DND-41 (cell line): ENCODE results near the gene RBMS3.

Experiments used
- ATAC-seq: fragments of 200-7000 bp; cut with Tn5 transposase; 3 replicates; pipeline ENCODE4 v1.9.1; 2021; ENCODE audit warnings: low read depth; ENCODE audit not compliant: insufficient read depth
- DNase-seq: peaks from one replicate; pipeline ENCODE4 v3.0.0-alpha.2; 2020
- H2AFZ ChIP-seq: 2 replicates; pipeline ENCODE4 v1.6.0; 2012; ENCODE audit warnings: low read depth, low read length
- H3K27ac ChIP-seq: 2 replicates; pipeline ENCODE4 v1.5.1; 2012; ENCODE audit warnings: low read length, inconsistent platforms
- H3K27me3 ChIP-seq: fragments of 200-600 bp; sonication (generic); 2 replicates; pipeline ENCODE4 v1.6.0; 2012; ENCODE audit warnings: low read length, mild to moderate bottlenecking, inconsistent platforms; ENCODE audit not compliant: insufficient read depth, poor library complexity
- H3K36me3 ChIP-seq: 2 replicates; pipeline ENCODE4 v1.5.1; 2012; ENCODE audit warnings: low read length, inconsistent platforms; ENCODE audit not compliant: insufficient read depth
- H3K4me1 ChIP-seq: 2 replicates; pipeline ENCODE4 v1.5.1; 2012; ENCODE audit warnings: mild to moderate bottlenecking, low read length; ENCODE audit not compliant: insufficient read depth
- H3K4me2 ChIP-seq: 2 replicates; pipeline ENCODE4 v1.6.0; 2012; ENCODE audit warnings: mild to moderate bottlenecking, moderate library complexity, low read length, inconsistent platforms; ENCODE audit not compliant: insufficient read depth
- H3K4me3 ChIP-seq, 2 experiments: fragments of 200-600 bp in 1 of 2; shearing (Covaris generic) in 1 of 2; 2 replicates each; pipeline ENCODE4 v1.5.1; 2012 to 2016; ENCODE audit warnings: inconsistent platforms in 2 of 2, low read length in 2 of 2, mild to moderate bottlenecking in 2 of 2, low read depth in 1 of 2, moderate library complexity in 1 of 2
- H3K79me2 ChIP-seq: 2 replicates; pipeline ENCODE4 v1.6.0; 2012; ENCODE audit warnings: low read length, inconsistent platforms; ENCODE audit not compliant: insufficient read depth
- H3K9ac ChIP-seq: 2 replicates; pipeline ENCODE4 v1.6.0; 2012; ENCODE audit warnings: low read depth, mild to moderate bottlenecking, inconsistent platforms, low read length, moderate library complexity
- H3K9me3 ChIP-seq: 2 replicates; pipeline ENCODE4 v1.5.1; 2012; ENCODE audit warnings: low read length, moderate library complexity, mild to moderate bottlenecking, inconsistent platforms; ENCODE audit not compliant: insufficient read depth, severe bottlenecking
- H4K20me1 ChIP-seq: 2 replicates; pipeline ENCODE4 v1.6.0; 2012; ENCODE audit warnings: low read length; ENCODE audit not compliant: insufficient read depth
- EZH2 ChIP-seq: IDR thresholded peaks from 3 replicates; pipeline ENCODE4 v1.6.1; 2012; ENCODE audit warnings: borderline replicate concordance, low read depth, mild to moderate bottlenecking, moderate library complexity, low read length, inconsistent platforms; ENCODE audit not compliant: severe bottlenecking
- TF ChIP-seq, protein P1 (sequence below): IDR thresholded peaks from 2 replicates; pipeline ENCODE4 v1.5.1; 2012; ENCODE audit warnings: borderline replicate concordance, low read length, moderate library complexity, mild to moderate bottlenecking; ENCODE audit not compliant: poor library complexity, severe bottlenecking; ENCODE audit errors: extremely low read depth

The RBMS3 gene

DNA sequence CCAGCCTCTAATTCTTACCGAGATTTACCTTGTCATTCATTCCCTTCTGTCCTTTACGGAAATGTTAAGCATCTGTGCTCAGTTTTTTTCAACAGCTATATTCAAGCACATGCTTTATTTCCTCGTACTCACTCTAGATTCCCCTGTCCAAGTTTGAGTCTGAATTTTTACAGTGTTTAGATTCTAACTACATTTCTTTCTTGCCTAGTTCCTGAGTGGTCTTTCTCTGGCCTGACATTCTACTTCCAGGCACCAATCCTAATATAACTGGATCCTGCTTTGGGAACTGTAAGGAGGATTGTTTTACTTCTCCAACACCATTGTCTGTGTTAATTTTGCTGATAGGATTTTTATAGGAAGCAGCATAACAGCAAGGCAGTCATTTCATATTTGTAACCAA is 222.4 kb downstream of the RBMS3 start:
- Histone ChIP-seq H3K79me2 (no peaks in the 10 kb centered on the region), H3K27ac (no peak overlapping the region), H3K36me3 (no peaks in the 10 kb centered on the region), H3K9ac (no peak overlapping the region), H3K4me2 (no peak overlapping the region), H3K9me3 (no peaks in the 10 kb centered on the region), H3K27me3 (no peaks in the 10 kb centered on the region), H3K4me3 (no peak overlapping the region), H4K20me1 (no peaks in the 10 kb centered on the region), H2AFZ (no peak overlapping the region), H3K4me1 (no peaks in the 10 kb centered on the region)
- DNase-seq, result no peak
- no peak for TF ChIP-seq EZH2
- TF ChIP-seq, protein P1, sequence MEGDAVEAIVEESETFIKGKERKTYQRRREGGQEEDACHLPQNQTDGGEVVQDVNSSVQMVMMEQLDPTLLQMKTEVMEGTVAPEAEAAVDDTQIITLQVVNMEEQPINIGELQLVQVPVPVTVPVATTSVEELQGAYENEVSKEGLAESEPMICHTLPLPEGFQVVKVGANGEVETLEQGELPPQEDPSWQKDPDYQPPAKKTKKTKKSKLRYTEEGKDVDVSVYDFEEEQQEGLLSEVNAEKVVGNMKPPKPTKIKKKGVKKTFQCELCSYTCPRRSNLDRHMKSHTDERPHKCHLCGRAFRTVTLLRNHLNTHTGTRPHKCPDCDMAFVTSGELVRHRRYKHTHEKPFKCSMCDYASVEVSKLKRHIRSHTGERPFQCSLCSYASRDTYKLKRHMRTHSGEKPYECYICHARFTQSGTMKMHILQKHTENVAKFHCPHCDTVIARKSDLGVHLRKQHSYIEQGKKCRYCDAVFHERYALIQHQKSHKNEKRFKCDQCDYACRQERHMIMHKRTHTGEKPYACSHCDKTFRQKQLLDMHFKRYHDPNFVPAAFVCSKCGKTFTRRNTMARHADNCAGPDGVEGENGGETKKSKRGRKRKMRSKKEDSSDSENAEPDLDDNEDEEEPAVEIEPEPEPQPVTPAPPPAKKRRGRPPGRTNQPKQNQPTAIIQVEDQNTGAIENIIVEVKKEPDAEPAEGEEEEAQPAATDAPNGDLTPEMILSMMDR, result no peak
- ATAC-seq, result no peak

DNA sequence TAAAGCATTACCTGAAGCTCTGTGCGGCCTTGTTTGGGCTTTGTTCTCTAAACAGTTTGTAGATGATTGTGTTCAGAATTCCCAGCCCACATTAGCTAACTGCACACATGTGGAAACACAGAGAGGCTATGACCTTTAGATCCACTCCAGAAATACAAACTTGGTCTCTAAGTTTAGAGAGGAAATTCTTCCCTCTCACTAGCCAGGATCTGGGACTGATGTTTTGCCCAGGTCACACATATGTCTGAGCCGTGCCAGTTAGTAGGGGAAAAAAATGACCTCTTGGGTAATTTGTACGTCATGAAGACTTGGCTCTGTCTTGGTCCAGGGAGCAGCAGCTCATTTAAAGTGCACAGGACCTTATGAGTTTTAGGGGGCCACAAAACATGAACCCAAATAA is 223.1 kb downstream of the RBMS3 start:
- no peaks in the 10 kb centered on the region for H3K79me2 ChIP-seq
- no peak overlapping the region for H2AFZ ChIP-seq
- H4K20me1 ChIP-seq, result no peaks in the 10 kb centered on the region
- H3K36me3 ChIP-seq, result no peaks in the 10 kb centered on the region
- no peaks in the 10 kb centered on the region for H3K4me1 ChIP-seq
- H3K27me3 ChIP-seq, result no peaks in the 10 kb centered on the region
- no peak overlapping the region for H3K27ac ChIP-seq
- no peak for TF ChIP-seq EZH2
- TF ChIP-seq, protein P1, result no peak
- ATAC-seq (no peak), DNase-seq (no peak)
- no peak overlapping the region for H3K9ac ChIP-seq
- H3K4me2 ChIP-seq, result no peak overlapping the region
- no peaks in the 10 kb centered on the region for H3K9me3 ChIP-seq
- H3K4me3 ChIP-seq, result no peak overlapping the region

DNA sequence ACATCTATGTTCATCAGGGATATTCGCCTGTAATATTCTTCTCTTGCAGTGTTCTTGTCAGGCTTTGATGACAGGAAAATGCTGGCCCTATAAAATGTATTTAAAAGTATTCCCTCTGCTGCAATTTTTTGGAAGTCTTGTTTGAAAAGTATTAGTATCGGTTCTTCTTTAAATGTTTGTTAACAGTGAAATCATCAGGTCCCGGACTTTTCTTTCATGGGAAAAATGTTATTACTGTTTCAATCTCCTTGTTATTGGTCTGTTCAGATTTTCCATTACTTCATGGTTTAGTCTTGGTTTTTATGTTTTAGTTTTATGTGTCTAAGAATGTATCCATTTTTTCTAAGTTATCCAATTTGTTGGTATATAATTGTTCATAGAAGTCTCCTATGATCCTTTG is 225.6 kb downstream of the RBMS3 start:
- ATAC-seq (no peak), DNase-seq (no peak)
- Histone ChIP-seq H3K4me3 (no peak overlapping the region), H3K36me3 (no peaks in the 10 kb centered on the region), H4K20me1 (no peaks in the 10 kb centered on the region), H3K27me3 (no peaks in the 10 kb centered on the region), H3K27ac (no peak overlapping the region), H3K4me2 (no peak overlapping the region), H3K9me3 (no peaks in the 10 kb centered on the region), H3K79me2 (no peaks in the 10 kb centered on the region), H3K4me1 (no peaks in the 10 kb centered on the region), H3K9ac (no peak overlapping the region), H2AFZ (no peak overlapping the region)
- no peak for TF ChIP-seq EZH2
- TF ChIP-seq, protein P1, result no peak

DNA sequence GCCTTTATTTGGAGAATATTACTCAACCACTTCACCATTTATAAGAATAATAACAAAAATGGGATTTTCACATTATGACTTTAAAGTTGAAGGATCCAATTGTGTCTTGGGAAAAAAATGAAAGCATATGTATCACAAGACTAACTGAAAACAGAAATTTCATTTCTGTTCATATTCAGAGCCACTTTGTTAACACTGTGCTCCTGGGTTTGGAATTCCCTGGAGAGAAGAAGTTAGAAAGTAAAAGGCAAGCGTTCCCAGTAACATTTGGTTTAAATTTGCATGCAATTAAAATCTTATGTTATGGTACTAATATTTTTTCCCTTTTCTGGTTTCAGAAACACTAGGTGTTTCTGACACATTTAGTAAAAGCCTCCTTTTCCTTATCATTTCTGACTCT is 230.8 kb downstream of the RBMS3 start:
- no peaks in the 10 kb centered on the region for H3K36me3 ChIP-seq
- H3K9ac ChIP-seq, result no peak overlapping the region
- no peaks in the 10 kb centered on the region for H4K20me1 ChIP-seq
- H3K27ac ChIP-seq, result no peak overlapping the region
- no peak overlapping the region for H3K4me3 ChIP-seq
- ATAC-seq (no peak), DNase-seq (no peak)
- TF ChIP-seq EZH2, result no peak
- TF ChIP-seq, protein P1, result no peak
- H3K27me3 ChIP-seq, result no peaks in the 10 kb centered on the region
- no peak overlapping the region for H3K4me2 ChIP-seq
- no peaks in the 10 kb centered on the region for H3K9me3 ChIP-seq
- H3K79me2 ChIP-seq, result no peaks in the 10 kb centered on the region
- H2AFZ ChIP-seq, result no peak overlapping the region
- peaks cover 7% of the 10 kb centered on the region; the same call in 1 of the 2 replicates for H3K4me1 ChIP-seq
